GM19035 (cell line): ENCODE data around the gene MRPS14.
"Not testable (repeated sequence)": the region's sequence is repeated elsewhere in the genome, so short reads cannot be mapped to it uniquely, and the experiment has no call there.

Experiments used
- ATAC-seq: cut with Tn5 transposase; IDR thresholded peaks from one replicate; pipeline ENCODE4 v1.9.1; 2021; ENCODE audit not compliant: unreplicated experiment

MRPS14 gene

GRCh38 chr1:175023043-175023921 is at the start of gene MRPS14:
TSS of gene MRPS14 (minus strand) at chr1:175023425. CDS start at chr1:175023408, 17 bp downstream.
- ATAC-seq: peak; percentile 92

DNA sequence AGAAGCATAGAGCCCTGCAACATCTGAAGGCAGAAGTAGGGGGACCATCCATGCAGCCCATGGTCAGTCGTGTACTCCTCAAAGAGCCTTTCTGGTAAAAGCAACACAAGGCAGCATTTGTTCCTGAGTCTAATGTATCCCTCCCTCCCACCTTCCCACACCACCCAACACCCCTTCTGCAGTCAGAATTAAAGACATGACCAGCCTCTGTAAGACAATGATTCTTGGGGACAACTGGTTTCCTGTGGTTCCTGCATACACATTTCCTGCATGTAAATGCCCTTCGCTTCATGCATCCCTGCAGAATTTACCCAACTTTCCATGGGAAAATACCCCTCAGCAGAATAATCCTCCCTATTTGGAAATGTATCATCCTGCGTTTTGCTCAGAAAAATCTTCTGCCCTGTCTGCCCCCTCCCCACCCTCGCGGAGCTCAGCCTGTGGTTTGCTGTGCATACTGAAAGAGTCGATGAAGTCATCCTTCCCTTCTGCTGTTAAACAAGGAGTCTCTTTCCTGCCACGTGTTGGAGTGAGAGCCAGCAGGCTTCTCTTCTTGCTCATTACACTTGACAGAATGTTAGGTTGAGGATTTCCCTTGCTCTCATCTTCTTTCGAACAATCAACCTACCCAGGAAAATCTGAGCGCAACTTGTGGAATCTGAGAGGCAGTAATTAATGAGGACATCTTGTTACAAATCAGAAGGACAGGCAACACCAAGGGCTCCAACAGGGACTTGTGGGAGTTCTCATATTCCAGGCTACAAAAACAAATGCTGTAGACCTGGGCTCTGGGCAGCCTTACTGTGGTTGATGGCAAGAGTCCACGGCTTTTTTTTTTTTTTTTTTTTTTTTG is 49.1 kb upstream of the MRPS14 start:
- peak; percentile 64 for ATAC-seq

DNA sequence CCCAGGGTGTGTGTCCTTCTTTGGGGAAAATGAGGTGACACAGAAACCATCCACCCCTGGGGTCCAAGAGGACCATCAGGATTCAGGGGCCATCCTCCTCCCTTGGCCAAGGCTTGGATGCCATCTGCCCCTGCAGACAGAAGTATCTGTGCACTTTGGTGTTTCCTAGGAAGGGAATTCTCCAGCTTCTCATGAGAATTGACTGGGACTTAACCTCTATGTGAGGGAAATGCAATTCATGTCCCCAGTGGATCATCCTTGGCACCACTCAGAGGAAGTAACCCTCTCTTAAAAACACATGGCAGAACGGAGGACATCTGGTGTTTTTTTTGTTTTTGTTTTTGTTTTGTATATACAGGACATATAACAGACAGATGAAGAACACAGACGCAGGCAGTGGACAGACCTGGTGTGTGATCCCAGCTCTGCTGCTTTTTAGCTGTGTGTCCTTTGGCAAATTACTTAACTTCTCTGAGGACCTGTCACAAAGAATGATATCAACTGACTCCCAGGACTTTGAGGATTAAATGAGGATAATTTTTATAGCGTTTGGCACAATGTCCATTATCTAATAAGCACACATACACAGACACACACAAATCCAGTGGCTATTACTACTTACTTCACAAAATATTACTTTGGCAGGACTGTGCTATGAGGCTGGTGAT is 48.2 kb upstream of the MRPS14 start:
- ATAC-seq: no peak

DNA sequence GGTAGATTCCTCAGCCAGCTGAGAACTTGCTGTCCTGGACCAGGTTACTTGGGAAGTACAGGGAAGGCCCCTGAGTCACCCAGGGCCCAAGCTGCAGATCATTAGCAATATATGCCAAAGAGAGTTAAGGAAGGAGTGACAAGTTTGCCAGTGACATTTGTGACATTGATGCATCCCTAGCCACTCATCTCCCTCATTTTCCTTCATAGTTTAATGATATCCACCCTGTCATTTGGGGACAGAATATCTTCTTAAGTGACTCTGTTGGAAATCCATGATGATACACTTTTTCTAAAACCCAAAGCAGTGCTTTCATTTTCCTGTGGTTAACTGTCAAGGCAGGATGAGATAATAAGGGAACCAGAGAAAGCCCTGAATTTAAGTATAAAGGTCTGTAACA is 47.6 kb upstream of the MRPS14 start:
- ATAC-seq: no peak

DNA sequence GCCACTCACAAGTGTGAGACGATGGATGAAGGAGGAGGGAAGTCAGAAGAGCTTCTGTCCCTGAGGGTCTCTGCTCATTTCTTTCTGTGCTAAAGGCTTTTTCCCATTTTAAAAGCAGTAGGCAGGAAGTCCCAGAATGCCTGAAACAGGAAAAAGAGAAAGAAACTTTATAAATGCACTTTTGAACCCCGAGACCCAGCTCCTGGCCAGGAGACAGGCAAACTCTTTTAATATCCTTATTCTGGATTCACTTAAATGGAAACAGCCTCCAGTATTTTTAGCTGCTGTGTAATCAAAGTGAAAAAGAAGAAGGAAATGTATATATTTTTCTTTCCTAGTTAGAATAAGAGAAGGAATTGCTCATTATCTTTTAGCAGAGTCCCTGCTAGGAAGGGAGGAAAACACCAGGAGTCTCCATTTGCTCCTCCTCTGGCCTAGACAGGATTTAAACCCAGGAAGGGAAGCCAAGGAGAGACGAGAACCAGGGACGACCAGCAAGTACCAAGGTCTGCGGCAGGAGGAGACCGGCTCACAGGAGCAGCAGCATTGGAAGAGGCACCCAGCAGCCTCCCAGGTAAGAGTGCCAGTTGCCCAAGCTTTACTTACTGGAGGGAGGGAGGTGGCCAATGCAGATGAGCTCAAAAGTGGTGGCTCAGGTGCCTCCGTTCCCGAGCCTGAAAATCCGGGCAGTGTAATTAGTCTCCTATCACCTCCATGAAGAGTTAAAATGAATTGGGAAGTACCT is 44.3 kb upstream of the MRPS14 start, which contains the start of gene TNN:
TSS of gene TNN (plus strand) at position 472 of the 745 bp plus-strand sequence. CDS start 9,586 bp downstream, outside the sequence.
- no peak for ATAC-seq

DNA sequence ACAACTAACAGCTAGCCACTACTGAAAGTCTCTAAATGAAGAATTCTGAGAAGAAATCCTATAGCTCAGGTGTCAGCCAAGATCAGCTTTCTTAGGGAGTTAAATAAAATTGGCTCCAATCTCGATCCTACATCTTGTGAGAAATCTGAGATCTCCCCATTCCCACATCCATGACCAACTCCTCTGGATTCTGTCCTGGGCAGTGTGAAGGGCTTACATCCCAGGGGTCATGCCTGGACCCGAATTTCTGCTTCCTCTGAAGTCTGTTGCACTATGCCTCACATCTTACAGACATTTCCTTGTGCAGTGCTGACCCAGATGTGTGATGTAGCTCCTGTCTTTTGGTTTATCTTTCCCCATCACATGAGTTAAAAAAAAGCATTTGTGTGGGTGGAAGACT is 39.6 kb upstream of the MRPS14 start:
- no peak for ATAC-seq

GRCh38 chr1:175062339-175062738 is 39.1 kb upstream of the MRPS14 start:
- no peak for ATAC-seq

DNA sequence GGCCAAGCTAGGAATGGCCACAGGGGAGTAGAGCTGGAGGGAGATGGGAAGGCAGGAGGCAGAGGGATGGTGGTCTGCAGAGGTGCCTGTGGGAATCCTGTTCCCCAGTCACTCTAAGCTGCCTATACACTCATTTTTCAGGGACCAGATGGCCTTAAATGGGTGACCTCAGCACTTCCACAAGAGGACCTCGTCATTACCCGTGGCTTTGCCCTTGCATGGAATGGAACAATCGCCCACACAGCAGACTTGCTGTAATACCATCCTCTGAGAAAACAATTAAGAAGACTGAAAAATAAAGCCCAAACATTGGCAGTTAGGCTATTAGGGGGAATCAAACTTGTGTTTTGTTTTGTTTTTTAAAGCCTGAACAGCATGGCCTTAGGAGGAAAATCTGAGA is 31.5 kb upstream of the MRPS14 start:
- no peak for ATAC-seq

- ATAC-seq: no peak
These were observed 27.8 kb upstream of the MRPS14 start for GRCh38 chr1:175050992-175051391.

DNA sequence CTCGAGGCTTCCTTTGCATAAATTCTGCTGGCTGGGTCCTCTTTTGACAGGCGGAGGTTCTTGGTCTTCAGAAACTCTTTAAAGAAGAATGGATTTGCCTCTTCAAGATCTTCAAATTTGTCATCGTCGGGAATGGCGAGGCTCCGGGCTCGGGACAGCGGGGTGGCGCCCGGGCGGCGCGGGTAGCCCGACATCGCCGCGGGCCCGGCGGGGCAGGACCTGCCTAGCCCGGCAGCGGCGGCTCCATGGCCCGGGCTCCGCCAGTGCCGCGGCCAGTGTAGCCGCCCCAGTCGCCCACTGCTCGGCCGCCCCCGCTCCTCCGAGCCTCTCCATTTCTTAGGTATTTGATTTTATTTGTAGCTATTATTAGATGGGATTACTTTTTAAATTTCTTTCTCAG is 22.3 kb upstream of the MRPS14 start:
- no peak for ATAC-seq

DNA sequence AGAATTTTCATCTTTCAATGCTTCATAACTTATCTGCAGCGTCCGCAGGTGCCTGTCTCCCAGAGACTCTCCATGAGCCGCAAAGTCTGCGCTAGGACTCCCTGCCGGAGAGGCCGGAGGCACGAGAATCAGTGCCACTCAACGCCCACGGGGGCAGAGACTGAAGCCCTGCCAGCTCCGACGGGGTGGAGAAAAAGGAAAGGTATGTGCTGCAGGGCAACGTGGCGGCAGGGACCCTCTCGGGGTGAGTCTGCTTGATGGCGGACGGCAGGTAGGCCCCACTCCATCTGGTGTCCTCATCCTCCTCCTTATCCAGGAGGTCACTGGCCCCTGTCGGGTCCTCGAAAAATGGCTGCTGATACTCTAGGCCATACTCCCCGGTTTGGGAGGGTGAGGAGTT is 21.9 kb upstream of the MRPS14 start:
- no peak for ATAC-seq

- ATAC-seq: not testable (repeated sequence)
These were observed 21.4 kb upstream of the MRPS14 start for GRCh38 chr1:175044591-175044990.

- no peak for ATAC-seq
These were observed 20.6 kb upstream of the MRPS14 start for GRCh38 chr1:175043824-175044223.

DNA sequence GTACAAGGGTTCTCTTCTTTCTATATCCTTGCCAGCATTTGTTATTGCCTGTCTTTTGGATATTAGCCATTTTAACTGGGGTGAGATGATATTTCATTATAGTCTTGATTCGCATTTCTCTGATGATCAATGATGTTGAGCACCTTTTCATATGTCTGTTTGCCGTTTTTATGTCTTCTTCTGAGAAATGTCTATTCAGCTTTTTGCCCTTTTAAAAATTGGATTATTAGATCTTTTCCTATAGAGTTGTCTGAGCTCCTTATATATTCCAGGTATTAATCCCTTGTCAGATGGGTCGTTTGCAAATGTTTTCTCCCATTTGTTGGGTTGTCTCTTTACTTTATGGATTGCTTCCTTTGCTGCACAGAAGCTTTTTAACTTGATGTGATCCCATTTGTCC is 19.4 kb upstream of the MRPS14 start:
- ATAC-seq: no peak

GRCh38 chr1:175040324-175040879 is 17.2 kb upstream of the MRPS14 start:
- no peak for ATAC-seq

- no peak for ATAC-seq
These were observed 14.2 kb upstream of the MRPS14 start for GRCh38 chr1:175037416-175037815.

DNA sequence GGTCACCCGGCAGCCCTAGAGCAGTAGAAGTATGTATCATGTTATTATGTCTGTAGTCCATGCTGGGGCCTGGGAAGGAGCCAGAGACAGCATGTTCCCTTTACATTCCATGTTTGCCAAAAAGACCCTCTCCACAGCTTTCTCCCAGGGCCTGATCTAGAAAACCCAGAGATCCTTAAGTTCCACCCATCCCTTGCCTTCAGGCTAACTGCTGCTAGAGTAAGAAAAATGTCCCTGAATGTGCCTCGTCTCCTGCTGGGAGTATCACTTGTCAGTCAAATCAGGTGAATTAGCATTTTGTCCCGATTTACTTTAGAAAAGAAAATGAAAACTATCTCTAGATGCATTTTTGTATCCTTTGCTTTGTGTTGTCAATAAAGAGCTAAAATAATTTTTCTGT is 13.3 kb upstream of the MRPS14 start:
- ATAC-seq: no peak

DNA sequence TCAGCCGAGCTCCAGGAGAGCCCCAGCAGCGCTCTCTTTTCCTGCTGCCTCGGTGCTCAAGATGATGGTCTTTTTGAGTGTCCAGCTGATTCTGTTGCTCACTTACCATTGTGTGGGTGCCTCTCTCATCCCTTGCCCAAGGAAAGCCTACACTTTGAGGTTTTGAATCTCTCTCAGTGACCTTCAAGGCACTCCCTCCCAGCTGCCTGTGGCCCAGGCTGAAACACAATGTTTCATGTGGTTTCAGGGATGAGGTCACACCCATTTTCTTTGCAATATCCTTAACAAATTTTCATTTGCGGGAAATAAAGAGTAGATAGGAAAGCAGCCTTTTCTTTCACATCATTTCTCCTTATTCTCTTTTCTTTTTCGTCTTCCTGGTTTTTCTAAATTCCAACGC is 12.6 kb upstream of the MRPS14 start:
- ATAC-seq: no peak

DNA sequence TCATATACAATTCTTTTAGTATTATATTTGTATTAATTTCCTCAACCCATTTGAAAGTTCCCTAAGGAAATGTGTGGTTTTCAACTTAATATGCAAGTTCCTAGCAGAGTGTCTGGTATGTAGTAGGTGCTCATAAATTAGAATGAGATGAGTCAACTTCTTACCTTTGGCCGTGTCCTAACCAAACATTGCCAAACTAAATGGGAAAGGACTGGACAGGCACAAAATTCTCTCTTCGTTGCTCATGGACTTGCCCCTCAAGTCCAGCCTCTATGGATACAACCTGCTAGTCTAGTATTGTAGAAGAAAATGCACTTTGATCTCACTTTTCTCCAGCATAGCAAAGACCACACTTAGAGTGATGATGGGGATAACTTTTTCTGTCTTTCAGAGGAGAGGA is 11.6 kb upstream of the MRPS14 start:
- no peak for ATAC-seq

DNA sequence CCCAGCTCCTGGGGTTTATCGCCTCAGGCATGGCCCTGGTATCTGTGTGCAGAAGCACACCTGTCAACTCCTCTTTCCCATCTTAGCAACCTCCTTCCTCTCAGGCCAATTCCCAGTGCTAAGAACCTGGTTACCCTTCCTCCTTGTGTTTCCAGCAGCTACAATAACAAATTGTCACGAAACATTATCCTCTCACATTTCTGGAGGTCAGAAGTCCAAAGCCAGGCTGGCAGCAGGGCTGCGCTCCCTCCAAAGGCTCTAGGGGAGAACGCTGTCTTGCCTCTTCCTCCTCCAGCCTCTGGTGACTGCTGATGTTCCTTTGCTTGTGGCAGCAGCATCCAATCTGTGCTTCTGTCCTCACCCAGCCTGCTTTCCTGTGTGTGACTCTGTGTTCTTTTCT is 10.7 kb upstream of the MRPS14 start:
- ATAC-seq: no peak
